T-helper 1 cell treated with Interleukin-12 subunit alpha and Interleukin-12 subunit beta and Interleukin-4 antibody, amounts not matched to agents 30 μg/mL and 1 μg/mL, for 36 hours (primary cell): ENCODE results near the gene KIF19.

Source experiments
- H3K27ac Mint-ChIP-seq: one replicate; pipeline ENCODE4 v1.8.0; 2021; ENCODE audit warnings: mild to moderate bottlenecking, mixed read lengths
- H3K27me3 Mint-ChIP-seq: one replicate; pipeline ENCODE4 v1.8.0; 2021; ENCODE audit warnings: low read depth, mixed read lengths
- H3K36me3 Mint-ChIP-seq: one replicate; pipeline ENCODE4 v1.8.0; 2021; ENCODE audit warnings: low read depth, mixed read lengths
- H3K4me1 Mint-ChIP-seq: one replicate; pipeline ENCODE4 v1.8.0; 2021; ENCODE audit warnings: low read depth, mixed read lengths
- H3K4me3 Mint-ChIP-seq: one replicate; pipeline ENCODE4 v1.8.0; 2021; ENCODE audit warnings: mild to moderate bottlenecking, moderate library complexity, mixed read lengths
- H3K9me3 Mint-ChIP-seq: one replicate; pipeline ENCODE4 v1.8.0; 2021; ENCODE audit warnings: mixed read lengths

Gene KIF19

GRCh38 chr17:74357466-74357809 is 31.4 kb downstream of the KIF19 start:
- H3K4me3 Mint-ChIP-seq, result no peak overlapping the region
- H3K36me3 Mint-ChIP-seq, result no peaks in the 10 kb centered on the region
- peaks cover 60% of the 10 kb centered on the region for H3K27me3 Mint-ChIP-seq
- H3K4me1 Mint-ChIP-seq, result no peaks in the 10 kb centered on the region
- H3K9me3 Mint-ChIP-seq, result no peaks in the 10 kb centered on the region
- H3K27ac Mint-ChIP-seq, result no peak overlapping the region

DNA sequence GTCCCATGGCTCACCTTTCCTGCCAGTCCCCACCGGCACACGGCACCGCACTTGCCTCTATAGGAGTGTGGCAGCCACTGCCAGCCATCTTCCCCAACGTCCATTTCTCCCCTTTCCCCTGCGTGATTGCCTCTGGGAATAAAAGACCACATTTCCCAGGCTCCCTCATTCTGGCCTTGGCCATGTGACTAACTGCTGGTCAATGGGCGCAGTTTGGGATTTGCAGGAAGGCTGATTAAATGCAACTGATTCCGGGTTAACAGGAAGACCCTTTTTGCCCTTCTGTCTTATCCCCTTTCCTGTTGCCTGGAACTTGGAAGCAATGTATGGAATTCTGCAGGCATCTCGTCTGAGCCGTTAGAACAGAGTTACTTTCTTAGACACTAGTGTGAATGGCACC is 32.7 kb downstream of the KIF19 start:
- Mint-ChIP-seq H3K27me3 (peaks cover 51% of the 10 kb centered on the region), H3K4me1 (no peaks in the 10 kb centered on the region), H3K4me3 (no peak overlapping the region), H3K36me3 (no peaks in the 10 kb centered on the region), H3K9me3 (no peaks in the 10 kb centered on the region), H3K27ac (no peak overlapping the region)

DNA sequence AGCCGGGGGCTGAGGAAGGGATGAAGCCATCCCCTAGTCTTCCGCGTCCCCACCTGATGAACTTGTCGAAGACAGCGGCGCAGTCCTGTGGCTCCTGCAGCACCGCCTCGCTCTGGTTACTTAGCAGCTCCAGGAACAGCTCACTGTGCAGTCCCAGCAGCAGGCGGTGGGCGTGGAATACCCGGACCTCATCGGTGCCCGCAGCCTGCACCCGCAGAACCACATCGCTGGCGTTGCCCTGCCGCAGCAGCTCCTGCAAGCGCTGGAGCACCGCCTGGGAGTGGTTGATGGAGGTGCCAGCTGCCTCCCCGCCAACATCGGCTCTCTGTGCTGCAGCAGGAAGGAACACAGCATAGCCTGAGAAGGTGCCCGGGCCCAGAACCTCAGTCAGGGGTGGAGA is 33.9 kb downstream of the KIF19 start:
- no peaks in the 10 kb centered on the region for H3K9me3 Mint-ChIP-seq
- no peaks in the 10 kb centered on the region for H3K36me3 Mint-ChIP-seq
- peaks cover 40% of the 10 kb centered on the region for H3K27me3 Mint-ChIP-seq
- H3K27ac Mint-ChIP-seq, result no peak overlapping the region
- no peak overlapping the region for H3K4me3 Mint-ChIP-seq
- H3K4me1 Mint-ChIP-seq, result no peaks in the 10 kb centered on the region

DNA sequence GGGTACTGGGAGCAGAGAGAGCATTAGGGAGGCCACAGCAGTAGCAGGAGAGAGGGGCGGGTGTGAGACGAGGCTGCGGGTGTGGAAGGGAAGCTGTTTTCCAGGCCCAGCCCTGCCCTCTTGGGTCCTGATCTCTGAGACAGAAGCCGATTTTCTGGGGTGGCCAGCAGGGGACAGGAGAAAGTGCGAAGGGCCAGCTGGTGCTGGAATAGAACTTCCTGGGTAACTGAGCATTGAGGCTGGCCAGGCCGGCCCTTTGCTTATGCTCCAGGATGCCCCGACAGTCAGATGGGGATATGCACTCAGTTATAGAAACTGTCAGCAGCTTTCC is 34.8 kb downstream of the KIF19 start:
- Mint-ChIP-seq H3K4me1 (no peaks in the 10 kb centered on the region), H3K36me3 (no peaks in the 10 kb centered on the region), H3K27me3 (peaks cover 32% of the 10 kb centered on the region), H3K4me3 (no peak overlapping the region), H3K27ac (no peak overlapping the region), H3K9me3 (no peaks in the 10 kb centered on the region)

GRCh38 chr17:74361230-74362068 is 35.4 kb downstream of the KIF19 start, which contains the start of gene BTBD17:
TSS of gene BTBD17 (minus strand) at chr17:74361868. CDS start at chr17:74361819, 49 bp downstream.
- Mint-ChIP-seq H3K4me1 (no peaks in the 10 kb centered on the region), H3K27ac (no peak within 1 kb of the TSS), H3K27me3 (peaks cover 26% of the 10 kb centered on the region), H3K9me3 (no peaks in the 10 kb centered on the region), H3K4me3 (no peak within 1 kb of the TSS), H3K36me3 (no peaks in the 10 kb centered on the region)

DNA sequence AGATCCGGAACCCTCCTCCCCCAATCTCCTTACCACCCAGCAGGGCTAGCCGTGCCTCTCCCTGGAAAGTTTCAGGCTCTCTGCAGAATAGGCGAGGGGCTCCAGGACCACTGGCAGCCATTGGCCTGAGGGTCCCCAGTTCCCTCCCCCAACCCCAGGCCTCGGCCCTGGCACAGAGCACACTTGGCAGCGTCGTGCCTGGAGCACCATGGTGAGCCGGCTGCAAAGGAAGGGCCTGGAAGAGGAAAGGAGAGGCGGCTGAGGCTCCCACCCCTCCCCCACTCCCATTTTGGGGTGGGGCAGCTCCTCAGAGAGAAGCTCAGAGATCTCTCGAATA is 36.0 kb downstream of the KIF19 start:
- H3K36me3 Mint-ChIP-seq, result no peaks in the 10 kb centered on the region
- H3K4me1 Mint-ChIP-seq, result no peaks in the 10 kb centered on the region
- peaks cover 25% of the 10 kb centered on the region for H3K27me3 Mint-ChIP-seq
- H3K27ac Mint-ChIP-seq, result no peak overlapping the region
- H3K9me3 Mint-ChIP-seq, result no peaks in the 10 kb centered on the region
- no peak overlapping the region for H3K4me3 Mint-ChIP-seq

DNA sequence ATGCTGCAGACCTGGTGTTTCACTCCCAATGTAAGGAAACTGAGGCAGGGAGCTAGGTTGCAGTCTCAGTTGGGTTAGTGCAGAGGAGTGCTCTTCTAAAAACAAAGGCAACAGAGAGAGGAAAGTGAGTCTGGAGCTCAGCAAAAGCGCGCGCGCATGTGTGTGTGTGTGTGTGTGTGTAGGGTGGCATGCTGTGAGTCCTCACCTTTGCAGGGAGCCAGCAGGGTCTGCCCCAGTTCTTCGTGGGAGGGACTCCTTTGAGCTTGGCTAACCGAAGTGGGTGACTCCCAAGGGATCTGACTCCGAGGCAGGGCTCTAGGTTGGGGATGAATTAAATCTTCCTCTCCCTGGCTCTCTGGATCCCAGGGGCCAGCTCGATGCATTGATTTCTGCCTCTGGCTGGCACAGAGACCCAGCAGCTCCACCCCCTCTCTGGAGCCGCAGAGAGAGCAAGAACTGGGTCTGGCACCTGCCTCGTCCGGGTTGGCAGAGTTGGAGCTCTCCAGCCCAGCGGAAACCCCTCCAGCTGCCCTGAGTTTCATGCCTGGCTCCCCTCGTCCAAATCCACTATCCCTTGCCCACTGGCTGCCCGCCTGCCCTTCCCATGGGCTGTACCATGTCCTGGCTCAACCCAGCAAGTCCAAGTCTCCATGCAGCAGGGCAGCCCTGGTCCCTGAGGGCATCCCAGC is 36.9 kb downstream of the KIF19 start:
- Mint-ChIP-seq H3K4me3 (no peak overlapping the region), H3K36me3 (no peaks in the 10 kb centered on the region), H3K4me1 (peaks cover under 1% of the 10 kb centered on the region), H3K27ac (no peak overlapping the region), H3K27me3 (peaks cover 20% of the 10 kb centered on the region), H3K9me3 (no peaks in the 10 kb centered on the region)

DNA sequence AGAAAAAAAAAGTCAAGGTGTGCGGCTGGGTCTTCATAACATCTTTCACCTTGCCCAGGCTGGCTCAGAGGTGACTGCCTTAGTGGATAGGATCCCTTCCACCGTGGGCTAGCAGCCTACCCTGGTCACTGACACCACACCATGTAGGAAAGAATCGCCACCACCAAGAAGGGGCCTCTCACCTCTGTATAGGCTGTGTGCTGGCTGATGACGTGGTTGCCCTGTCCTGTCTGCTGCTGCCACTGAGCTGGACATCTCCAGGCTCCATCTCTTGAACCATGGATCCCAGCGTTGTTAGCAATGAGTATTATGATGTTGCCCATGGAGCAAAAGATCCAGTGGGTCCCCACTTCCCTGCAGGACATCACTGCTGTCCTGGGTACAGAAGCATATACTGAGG is 41.2 kb downstream of the KIF19 start, which contains the start of gene GPR142:
TSS of gene GPR142 (plus strand) at position 301 of the 400 bp plus-strand sequence. CDS start 2,035 bp downstream, outside the sequence.
- Mint-ChIP-seq H3K27ac (no peak within 1 kb of the TSS), H3K9me3 (no peaks in the 10 kb centered on the region), H3K36me3 (no peaks in the 10 kb centered on the region), H3K27me3 (peaks cover 4% of the 10 kb centered on the region), H3K4me3 (no peak within 1 kb of the TSS), H3K4me1 (peaks cover 13% of the 10 kb centered on the region)

DNA sequence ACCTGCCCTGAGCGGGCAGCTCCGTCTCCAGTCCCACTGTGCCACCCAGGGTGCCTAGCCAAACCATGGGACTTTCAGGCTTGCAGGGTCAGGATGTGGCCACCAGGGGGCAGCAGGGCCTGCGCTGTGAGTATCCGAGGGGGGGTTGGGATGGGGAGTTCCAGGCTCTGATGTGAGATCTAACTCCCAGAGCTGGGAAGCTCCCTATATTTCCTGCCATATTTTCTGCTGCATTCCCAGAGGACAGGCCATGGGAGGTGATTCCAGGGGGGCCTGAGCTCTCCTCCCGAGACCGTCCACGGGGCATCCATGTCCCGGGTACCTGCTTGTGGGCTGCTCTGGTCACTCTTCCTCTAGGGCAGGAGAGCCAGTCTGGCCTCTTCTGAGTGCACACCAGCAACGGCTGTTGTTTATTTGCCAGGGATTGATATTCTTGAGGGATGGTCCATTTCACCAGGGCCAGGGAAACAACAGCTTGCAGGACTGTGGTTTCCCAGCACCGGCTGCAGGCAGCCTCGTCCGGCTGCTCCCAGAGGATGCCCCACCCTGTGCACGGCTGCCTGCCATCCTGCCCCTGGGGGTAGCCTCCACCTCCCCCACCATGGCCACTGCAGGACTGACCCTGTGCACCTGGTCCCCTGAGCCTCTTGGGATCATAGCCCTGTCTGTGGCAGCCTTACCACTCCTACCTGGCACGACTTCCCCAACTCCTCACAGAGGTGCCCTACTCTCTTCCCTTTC is 42.5 kb downstream of the KIF19 start:
- Mint-ChIP-seq H3K27ac (no peak overlapping the region), H3K27me3 (peaks cover 3% of the 10 kb centered on the region), H3K36me3 (no peaks in the 10 kb centered on the region), H3K9me3 (no peaks in the 10 kb centered on the region), H3K4me3 (peak overlapping the region; percentile 29), H3K4me1 (peaks cover 13% of the 10 kb centered on the region)

- no peaks in the 10 kb centered on the region for H3K36me3 Mint-ChIP-seq
- peaks cover 13% of the 10 kb centered on the region for H3K4me1 Mint-ChIP-seq
- H3K27ac Mint-ChIP-seq, result peak overlapping the region; percentile 71
- no peaks in the 10 kb centered on the region for H3K9me3 Mint-ChIP-seq
- H3K27me3 Mint-ChIP-seq, result peaks cover 3% of the 10 kb centered on the region
- peak overlapping the region; percentile 29 for H3K4me3 Mint-ChIP-seq
These were observed 43.2 kb downstream of the KIF19 start for GRCh38 chr17:74369221-74369620.

DNA sequence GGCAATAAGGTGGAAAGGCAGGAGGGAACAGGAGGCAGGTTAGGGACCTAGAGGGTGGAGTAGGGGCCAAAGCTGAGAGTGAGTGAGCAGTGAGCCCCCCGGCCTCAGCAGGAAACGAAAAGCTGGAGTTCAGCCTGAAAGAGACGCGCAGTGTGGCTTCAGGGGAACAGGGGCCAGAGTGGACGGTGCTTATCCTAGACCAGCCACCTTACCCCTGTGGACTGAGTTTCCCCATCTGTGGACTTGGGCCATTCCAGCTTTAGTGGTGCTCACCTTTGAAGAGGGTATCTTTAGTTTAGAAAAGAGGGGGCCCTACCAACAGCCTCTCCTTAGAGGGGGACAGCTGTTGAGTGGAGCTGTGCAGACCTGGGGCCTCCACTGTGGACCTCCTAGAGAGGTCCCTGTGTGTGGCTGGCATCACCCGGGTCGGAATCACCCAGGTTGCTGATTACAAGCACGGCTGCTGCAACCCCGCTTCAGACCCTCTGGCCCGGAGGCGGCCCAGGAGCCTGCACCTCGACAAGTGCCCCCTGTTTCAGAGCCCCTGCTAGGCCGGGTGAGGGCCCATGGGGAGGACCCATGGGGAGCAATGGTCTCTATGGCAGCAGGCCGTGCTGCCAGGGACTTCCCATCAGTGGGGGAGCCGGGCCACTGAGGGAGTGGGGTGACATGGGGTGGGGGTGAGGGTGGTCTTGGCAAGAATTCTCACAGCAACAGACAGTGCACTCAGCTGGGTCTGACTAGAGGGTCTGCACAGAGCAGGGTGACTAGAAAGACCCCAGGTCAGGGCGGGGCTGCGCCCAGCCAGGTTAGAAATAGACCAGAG is 43.9 kb downstream of the KIF19 start:
- H3K4me3 Mint-ChIP-seq, result no peak overlapping the region
- peaks cover 13% of the 10 kb centered on the region for H3K4me1 Mint-ChIP-seq
- H3K27ac Mint-ChIP-seq, result peak overlapping the region; percentile 71
- no peaks in the 10 kb centered on the region for H3K9me3 Mint-ChIP-seq
- H3K27me3 Mint-ChIP-seq, result peaks cover 6% of the 10 kb centered on the region
- H3K36me3 Mint-ChIP-seq, result no peaks in the 10 kb centered on the region

DNA sequence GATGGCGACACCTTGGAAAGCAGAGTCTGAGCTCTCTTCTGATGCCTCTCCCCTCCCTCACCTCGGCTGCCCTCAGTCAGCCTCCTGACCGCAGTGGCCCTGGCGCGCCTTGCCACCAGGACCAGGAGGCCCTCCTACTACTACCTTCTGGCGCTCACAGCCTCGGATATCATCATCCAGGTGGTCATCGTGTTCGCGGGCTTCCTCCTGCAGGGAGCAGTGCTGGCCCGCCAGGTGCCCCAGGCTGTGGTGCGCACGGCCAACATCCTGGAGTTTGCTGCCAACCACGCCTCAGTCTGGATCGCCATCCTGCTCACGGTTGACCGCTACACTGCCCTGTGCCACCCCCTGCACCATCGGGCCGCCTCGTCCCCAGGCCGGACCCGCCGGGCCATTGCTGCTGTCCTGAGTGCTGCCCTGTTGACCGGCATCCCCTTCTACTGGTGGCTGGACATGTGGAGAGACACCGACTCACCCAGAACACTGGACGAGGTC is 45.7 kb downstream of the KIF19 start:
- Mint-ChIP-seq H3K36me3 (no peaks in the 10 kb centered on the region), H3K4me3 (no peak overlapping the region), H3K27me3 (peaks cover 6% of the 10 kb centered on the region), H3K4me1 (peaks cover 13% of the 10 kb centered on the region), H3K9me3 (no peaks in the 10 kb centered on the region), H3K27ac (no peak overlapping the region)

GRCh38 chr17:74372426-74372825 is 46.4 kb downstream of the KIF19 start:
- Mint-ChIP-seq H3K9me3 (no peaks in the 10 kb centered on the region), H3K4me3 (no peak overlapping the region), H3K4me1 (peaks cover 13% of the 10 kb centered on the region), H3K27me3 (peaks cover 6% of the 10 kb centered on the region), H3K27ac (no peak overlapping the region), H3K36me3 (no peaks in the 10 kb centered on the region)
